KOPT-K1 (cell line): ENCODE measurements around the gene CNPY2.

Experiments
- H3K27ac ChIP-seq: fragments of 200-600 bp; sonication (generic); 2 replicates; pipeline ENCODE4 v1.5.1; 2016; ENCODE audit warnings: antibody characterized with exemption, mild to moderate bottlenecking, low read depth, low read length; ENCODE audit not compliant: poor library complexity, severe bottlenecking
- H3K36me3 ChIP-seq: fragments of 200-600 bp; sonication (generic); 2 replicates; pipeline ENCODE4 v1.5.1; 2017; ENCODE audit warnings: antibody characterized with exemption, mild to moderate bottlenecking, low read length, moderate library complexity; ENCODE audit not compliant: insufficient read depth
- H3K9me3 ChIP-seq: fragments of 200-600 bp; sonication (generic); 2 replicates; pipeline ENCODE4 v1.5.1; 2017; ENCODE audit warnings: antibody characterized with exemption, low read length, mild to moderate bottlenecking; ENCODE audit not compliant: insufficient read depth, poor library complexity, severe bottlenecking

The CNPY2 gene

DNA sequence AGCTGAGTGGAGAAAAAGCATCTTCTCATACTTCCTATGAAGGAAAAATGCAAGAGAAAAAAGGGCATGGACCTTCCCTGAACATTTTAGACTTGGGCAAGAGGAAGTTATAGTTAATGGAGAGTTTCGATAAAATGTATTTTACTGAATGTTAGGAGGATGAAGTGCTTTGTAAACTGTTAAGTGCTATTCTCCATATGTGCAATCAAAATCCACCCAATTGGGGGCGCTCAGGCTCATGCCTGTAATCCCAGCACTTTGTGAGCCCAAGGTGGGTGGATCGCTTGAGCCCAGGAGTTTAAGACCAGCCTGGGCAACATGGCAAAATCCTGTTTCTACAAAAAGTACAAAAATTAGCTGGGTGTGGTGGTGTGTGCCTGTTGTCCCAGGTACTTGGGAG is 1.9 kb upstream of the CNPY2 start:
- Histone ChIP-seq H3K36me3 (peaks cover 59% of the 10 kb centered on the region), H3K27ac (no peak overlapping the region), H3K9me3 (no peaks in the 10 kb centered on the region)

- no peaks in the 10 kb centered on the region for H3K9me3 ChIP-seq
- peak overlapping the region; percentile 85 for H3K27ac ChIP-seq
- peaks cover 63% of the 10 kb centered on the region for H3K36me3 ChIP-seq
These were observed 553 bp downstream of the CNPY2 start for GRCh38 chr12:56315249-56315621.

DNA sequence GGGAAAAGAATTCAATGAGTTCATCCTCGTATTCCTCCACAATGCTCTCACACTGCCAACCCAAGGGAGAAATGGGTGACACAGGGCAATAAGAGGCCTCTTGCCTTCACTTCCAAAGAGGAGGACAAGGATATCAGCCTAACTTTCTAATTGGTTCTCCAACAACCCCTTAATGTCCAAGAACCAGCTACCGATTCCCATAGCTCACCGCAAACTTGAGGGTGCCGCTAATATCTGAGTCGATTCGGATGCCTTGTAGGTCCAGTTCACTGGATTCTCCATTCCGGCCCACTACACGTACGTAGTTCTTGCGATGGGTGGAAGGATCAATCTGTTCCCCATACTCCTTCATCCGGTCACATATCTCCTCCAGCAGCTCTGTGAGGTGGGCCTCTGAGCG is 4.8 kb downstream of the CNPY2 start:
- Histone ChIP-seq H3K27ac (no peak overlapping the region), H3K9me3 (no peaks in the 10 kb centered on the region), H3K36me3 (peaks cover 71% of the 10 kb centered on the region)

GRCh38 chr12:56308714-56309113 is 7.1 kb downstream of the CNPY2 start:
- H3K36me3 ChIP-seq = peaks cover 83% of the 10 kb centered on the region

DNA sequence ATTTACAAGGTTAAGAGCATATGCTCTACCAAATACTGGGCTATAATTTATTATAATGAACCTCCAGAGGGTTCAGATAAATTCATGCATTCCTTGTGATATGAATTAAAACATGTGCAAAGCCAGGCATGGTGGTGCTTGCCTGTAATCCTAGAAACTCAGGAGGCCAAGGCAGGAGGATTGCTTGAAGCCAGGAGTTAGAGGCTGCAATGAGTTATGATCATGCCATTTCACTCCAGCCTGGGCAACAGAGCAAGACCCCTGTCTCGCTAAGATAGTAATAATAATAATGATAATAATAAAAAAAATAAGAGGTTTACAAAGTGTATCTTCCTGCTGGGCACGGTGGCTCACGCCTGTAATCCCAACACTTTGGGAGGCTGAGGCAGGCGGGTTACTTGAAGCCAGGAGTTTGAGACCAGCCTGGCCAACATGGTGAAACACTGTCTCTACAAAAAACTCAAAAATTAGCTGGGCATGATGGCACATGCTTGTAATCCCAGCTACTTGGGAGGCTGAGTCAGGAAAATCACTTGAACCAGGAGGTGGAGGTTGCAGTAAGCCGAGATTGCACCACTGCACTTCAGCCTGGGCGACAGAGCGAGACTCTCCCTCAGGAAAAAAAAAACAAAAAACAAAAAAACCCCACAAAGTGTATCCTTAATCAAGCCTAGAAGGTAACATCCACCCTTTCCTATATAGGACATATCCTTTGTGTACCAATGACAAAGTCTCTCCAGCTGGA is 8.4 kb downstream of the CNPY2 start:
- peaks cover 72% of the 10 kb centered on the region for H3K36me3 ChIP-seq
- H3K9me3 ChIP-seq = no peaks in the 10 kb centered on the region
- H3K27ac ChIP-seq = no peak overlapping the region

More at GRCh38 chr12:56308714-56309113, 7.1 kb downstream of the CNPY2 start:
- Histone ChIP-seq H3K27ac (no peak overlapping the region), H3K9me3 (no peaks in the 10 kb centered on the region)

DNA sequence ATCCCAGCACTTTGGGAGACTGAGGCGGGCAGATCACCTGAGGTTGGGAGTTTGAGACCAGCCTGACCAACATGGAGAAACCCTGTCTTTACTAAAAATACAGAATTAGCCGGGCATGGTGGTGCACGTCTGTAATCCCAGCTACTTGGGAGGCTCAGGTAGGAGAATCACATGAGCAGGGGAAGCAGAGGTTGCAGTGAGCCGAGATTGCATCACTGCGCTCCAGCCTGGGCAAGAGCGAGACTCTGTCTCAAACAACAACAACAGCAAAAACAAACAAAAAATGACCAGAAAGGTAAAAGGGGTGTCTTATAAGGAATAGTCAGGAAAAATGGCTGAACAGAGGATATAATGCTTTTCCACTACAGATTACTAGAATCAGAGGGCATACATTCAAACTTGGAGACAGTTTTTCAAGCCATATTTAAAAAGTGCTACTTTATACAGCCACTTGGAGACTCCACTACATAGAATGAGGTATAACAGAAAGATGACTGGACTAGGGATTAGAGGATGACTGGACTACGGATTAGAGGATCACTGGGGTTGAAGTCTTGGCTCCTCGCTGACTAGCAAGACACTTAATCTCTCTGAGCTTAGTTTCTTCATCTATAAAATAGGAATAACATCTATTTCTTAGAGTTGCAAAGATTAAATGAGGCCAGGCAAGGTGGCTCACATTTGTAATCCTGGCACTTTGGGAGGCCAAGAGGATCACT is 10.8 kb downstream of the CNPY2 start:
- Histone ChIP-seq H3K9me3 (no peaks in the 10 kb centered on the region), H3K27ac (no peak overlapping the region), H3K36me3 (peaks cover 58% of the 10 kb centered on the region)

DNA sequence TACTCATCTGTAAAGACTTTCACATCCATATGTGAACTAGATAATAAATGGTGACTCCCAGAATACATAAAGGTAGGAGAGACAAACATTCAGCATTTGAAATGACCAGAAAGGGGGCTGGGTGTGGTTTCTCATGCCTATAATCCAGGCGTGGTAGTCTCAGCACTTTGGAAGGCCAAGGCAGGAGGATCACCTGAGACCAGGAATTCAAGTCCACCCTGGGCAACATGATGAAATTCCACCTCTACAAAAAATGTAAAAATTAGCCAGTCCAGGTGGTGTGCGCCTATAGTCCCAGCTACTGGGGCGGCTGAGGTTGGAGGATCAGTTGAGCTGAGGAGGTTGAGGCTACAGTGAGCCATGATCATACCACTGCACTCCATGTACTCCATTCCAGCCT is 11.5 kb downstream of the CNPY2 start:
- H3K36me3 ChIP-seq = peaks cover 51% of the 10 kb centered on the region
- no peaks in the 10 kb centered on the region for H3K9me3 ChIP-seq
- no peak overlapping the region for H3K27ac ChIP-seq

- H3K9me3 ChIP-seq = no peaks in the 10 kb centered on the region
- H3K36me3 ChIP-seq = peaks cover 52% of the 10 kb centered on the region
- H3K27ac ChIP-seq = peak overlapping the region; percentile 91
These were observed 14.9 kb downstream of the CNPY2 start for GRCh38 chr12:56300644-56301464.

GRCh38 chr12:56299853-56300643 is 15.7 kb downstream of the CNPY2 start, which contains the start of gene CS:
Gene CS, minus strand, starts transcription at chr12:56300330. Its CDS starts 129 bp downstream, at chr12:56300201.
- no peaks in the 10 kb centered on the region for H3K9me3 ChIP-seq
- peaks cover 51% of the 10 kb centered on the region for H3K36me3 ChIP-seq
- H3K27ac ChIP-seq = peak within 1 kb of the TSS; percentile 91

- Histone ChIP-seq H3K9me3 (no peaks in the 10 kb centered on the region), H3K36me3 (peaks cover 46% of the 10 kb centered on the region), H3K27ac (peak overlapping the region; percentile 91)
These were observed 16.4 kb downstream of the CNPY2 start for GRCh38 chr12:56299308-56299852.

GRCh38 chr12:56298828-56299227 is 17.0 kb downstream of the CNPY2 start:
- Histone ChIP-seq H3K27ac (peak overlapping the region; percentile 91), H3K9me3 (no peaks in the 10 kb centered on the region), H3K36me3 (peaks cover 46% of the 10 kb centered on the region)

- Histone ChIP-seq H3K36me3 (peaks cover 55% of the 10 kb centered on the region), H3K27ac (no peak overlapping the region), H3K9me3 (no peaks in the 10 kb centered on the region)
These were observed 18.4 kb downstream of the CNPY2 start for GRCh38 chr12:56297400-56297799.

- peaks cover 66% of the 10 kb centered on the region for H3K36me3 ChIP-seq
These were observed 19.5 kb downstream of the CNPY2 start for GRCh38 chr12:56296295-56296694.

DNA sequence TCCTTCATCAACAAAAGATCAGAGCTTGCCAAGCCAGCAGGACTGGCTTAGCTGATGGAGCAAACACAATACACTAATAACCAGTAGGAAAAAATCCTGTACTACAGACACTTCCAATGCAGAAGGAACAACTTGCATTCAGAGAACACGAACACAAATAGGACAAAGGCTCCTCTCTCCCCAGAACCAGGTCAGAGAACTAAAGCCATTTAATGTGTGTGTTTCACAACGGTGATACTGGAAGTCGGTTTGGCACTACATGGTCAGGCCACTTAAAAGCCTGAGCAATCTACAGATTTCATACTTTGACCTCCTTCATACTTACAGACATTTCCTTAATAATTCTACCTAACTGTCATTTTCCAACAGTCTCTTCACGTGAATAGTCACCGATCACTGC is 22.0 kb downstream of the CNPY2 start:
- Histone ChIP-seq H3K9me3 (no peaks in the 10 kb centered on the region), H3K36me3 (peaks cover 87% of the 10 kb centered on the region), H3K27ac (no peak overlapping the region)

More at GRCh38 chr12:56296295-56296694, 19.5 kb downstream of the CNPY2 start:
- no peak overlapping the region for H3K27ac ChIP-seq
- no peaks in the 10 kb centered on the region for H3K9me3 ChIP-seq
